HG03135 (cell line): ENCODE measurements around the gene ONECUT2.
"Not testable (repeated sequence)": the region's sequence is repeated elsewhere in the genome, so short reads cannot be mapped to it uniquely, and the experiment has no call there.

Source experiments
- ATAC-seq: cut with Tn5 transposase; IDR thresholded peaks from one replicate; pipeline ENCODE4 v1.9.1; 2021; ENCODE audit warnings: mild to moderate bottlenecking, moderate library complexity; ENCODE audit not compliant: unreplicated experiment

The ONECUT2 gene

GRCh38 chr18:57445488-57446319, 10.5 kb downstream of the ONECUT2 start:
- ATAC-seq: no peak

GRCh38 chr18:57446322-57446721, 11.1 kb downstream of the ONECUT2 start:
- ATAC-seq: no peak

GRCh38 chr18:57447154-57447621, 12.0 kb downstream of the ONECUT2 start:
- no peak for ATAC-seq

- ATAC-seq: no peak
Measured at GRCh38 chr18:57455576-57456129, 20.5 kb downstream of the ONECUT2 start.

GRCh38 chr18:57461652-57462269, 26.6 kb downstream of the ONECUT2 start:
- no peak for ATAC-seq

- ATAC-seq: no peak
Measured at GRCh38 chr18:57466307-57466706, 31.1 kb downstream of the ONECUT2 start.

- ATAC-seq: no peak
Measured at GRCh38 chr18:57466745-57467409, 31.7 kb downstream of the ONECUT2 start.

GRCh38 chr18:57469884-57470283, 34.7 kb downstream of the ONECUT2 start:
- ATAC-seq: no peak

GRCh38 chr18:57475408-57475807, 40.2 kb downstream of the ONECUT2 start:
- no peak for ATAC-seq

- no peak for ATAC-seq
Measured at GRCh38 chr18:57475903-57476302, 40.7 kb downstream of the ONECUT2 start.

GRCh38 chr18:57480733-57481132, 45.6 kb downstream of the ONECUT2 start:
- no peak for ATAC-seq

GRCh38 chr18:57497372-57498294, 62.5 kb downstream of the ONECUT2 start:
- no peak for ATAC-seq

GRCh38 chr18:57498682-57499256, 63.6 kb downstream of the ONECUT2 start:
- no peak for ATAC-seq

GRCh38 chr18:57502624-57503023, 67.5 kb downstream of the ONECUT2 start:
- no peak for ATAC-seq

- ATAC-seq: no peak
Measured at GRCh38 chr18:57505231-57505630, 70.1 kb downstream of the ONECUT2 start.

- ATAC-seq: no peak
Measured at GRCh38 chr18:57516056-57516455, 80.9 kb downstream of the ONECUT2 start.

GRCh38 chr18:57518533-57518932, 83.4 kb downstream of the ONECUT2 start:
- ATAC-seq: no peak

- ATAC-seq: no peak
Measured at GRCh38 chr18:57519668-57520424, 84.7 kb downstream of the ONECUT2 start.

GRCh38 chr18:57522348-57522747, 87.2 kb downstream of the ONECUT2 start:
- ATAC-seq: not testable (repeated sequence)
